Activated CD4-positive, CD25-positive, alpha-beta regulatory T cell treated with anti-CD3 and anti-CD28 coated beads, Interleukin-2, amount 50 U/mL, for 72 hours (primary cell): ENCODE measurements around the gene TMEM207.

ENCODE experiments used
- DNase-seq: peaks from one replicate; pipeline ENCODE4 v3.0.0; 2021

Gene TMEM207

DNA sequence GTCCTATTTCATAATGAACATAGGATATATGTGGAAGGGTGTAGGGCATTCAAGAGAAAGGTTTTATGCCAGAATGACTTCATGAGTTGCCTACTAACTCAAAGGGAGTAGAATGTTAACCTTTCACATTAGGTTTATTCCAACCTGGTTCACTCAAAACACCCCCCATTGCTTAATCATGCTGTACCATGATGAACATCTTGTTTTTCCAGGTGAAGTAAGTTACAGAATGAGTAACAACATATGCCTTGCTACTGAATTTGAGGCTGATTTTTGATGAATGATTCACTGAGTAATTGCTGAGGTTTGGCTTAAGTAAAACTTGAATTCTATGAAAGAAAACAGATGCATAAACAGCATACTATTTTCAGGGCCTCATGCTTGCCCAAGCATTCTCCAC, 67.6 kb downstream of the TMEM207 start:
- DNase-seq = no peak

DNA sequence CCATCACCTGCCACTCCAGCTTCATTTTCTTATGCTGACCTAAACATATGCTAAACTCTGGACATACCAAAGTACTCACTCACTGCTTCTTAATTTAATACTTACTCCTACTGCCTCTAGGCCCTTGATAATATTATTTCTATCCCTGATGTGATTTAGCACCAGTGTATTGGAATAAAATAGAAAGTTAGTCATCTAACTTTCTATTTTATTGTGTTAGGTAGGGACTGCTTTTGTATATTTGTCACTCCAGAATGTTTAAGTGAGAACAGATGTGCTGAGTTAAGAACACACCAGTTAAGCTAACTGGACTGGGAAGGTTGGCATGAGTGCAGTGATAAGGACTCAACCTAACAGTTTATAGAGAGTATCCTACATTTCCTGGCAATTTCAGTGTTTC, 68.3 kb downstream of the TMEM207 start:
- DNase-seq = no peak

DNA sequence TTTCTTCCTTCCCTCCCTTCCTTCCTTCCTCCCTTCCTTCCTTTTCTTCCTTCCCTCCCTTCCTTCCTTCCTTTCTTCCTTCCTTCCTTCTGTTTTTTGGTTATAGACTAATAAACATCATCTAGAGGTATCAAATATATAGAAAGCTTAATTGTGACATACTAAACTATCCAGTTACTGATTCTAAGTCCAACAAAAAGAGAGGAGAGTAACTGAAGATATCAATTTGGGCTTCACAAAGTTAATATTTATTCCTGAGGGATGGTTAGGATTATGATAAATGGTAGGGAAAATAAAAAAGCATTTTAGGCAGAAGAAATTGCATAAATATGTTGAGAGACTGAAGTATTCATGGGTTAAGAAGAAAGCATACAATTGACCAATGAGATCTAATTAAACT, 69.5 kb downstream of the TMEM207 start:
- no peak for DNase-seq
